T-helper 2 cell (primary cell): ENCODE data around the gene ARHGEF2.
A peak's percentile ranks its signal among the peaks of the same experiment; 100 is the strongest.

Experiments
- DNase-seq, 5 experiments: peaks; one replicate each; pipeline versions ENCODE4 v3.0.0 to v3.0.0-alpha.2; 2012 to 2022

The ARHGEF2 gene

GRCh38 chr1:155971910-155972809 is 6.2 kb downstream of the ARHGEF2 start:
- DNase-seq, result no peak

- no peak for DNase-seq
These were observed 7.7 kb downstream of the ARHGEF2 start for GRCh38 chr1:155970531-155971167.

GRCh38 chr1:155969377-155969791 is 9.0 kb downstream of the ARHGEF2 start:
- no peak for DNase-seq

- DNase-seq, result no peak
These were observed 9.7 kb downstream of the ARHGEF2 start for GRCh38 chr1:155968670-155969069.

- DNase-seq, result no peak
These were observed 10.3 kb downstream of the ARHGEF2 start for GRCh38 chr1:155968051-155968400.

GRCh38 chr1:155967341-155968050 is 10.9 kb downstream of the ARHGEF2 start:
- peak in 1 of 5 experiments; percentile 55 for DNase-seq

GRCh38 chr1:155966750-155967149 is 11.6 kb downstream of the ARHGEF2 start:
- DNase-seq, result no peak

GRCh38 chr1:155966135-155966534 is 12.2 kb downstream of the ARHGEF2 start:
- no peak for DNase-seq

- DNase-seq, result no peak
These were observed 14.2 kb downstream of the ARHGEF2 start for GRCh38 chr1:155964193-155964592.

GRCh38 chr1:155962599-155963211 is 15.6 kb downstream of the ARHGEF2 start:
- no peak for DNase-seq

- no peak for DNase-seq
These were observed 16.4 kb downstream of the ARHGEF2 start for GRCh38 chr1:155961937-155962336.

- DNase-seq, result no peak
These were observed 18.1 kb downstream of the ARHGEF2 start for GRCh38 chr1:155960081-155960745.

GRCh38 chr1:155957411-155957915 is 20.9 kb downstream of the ARHGEF2 start:
- DNase-seq, result no peak

- no peak for DNase-seq
These were observed 23.7 kb downstream of the ARHGEF2 start for GRCh38 chr1:155954645-155955044.

GRCh38 chr1:155952505-155952890 is 25.8 kb downstream of the ARHGEF2 start:
- no peak for DNase-seq

- no peak for DNase-seq
These were observed 26.4 kb downstream of the ARHGEF2 start for GRCh38 chr1:155951753-155952504.

- no peak for DNase-seq
These were observed 27.5 kb downstream of the ARHGEF2 start for GRCh38 chr1:155950829-155951228.

GRCh38 chr1:155947741-155948140 is 30.6 kb downstream of the ARHGEF2 start:
- DNase-seq, result no peak

- DNase-seq, result no peak
These were observed 31.1 kb downstream of the ARHGEF2 start for GRCh38 chr1:155947292-155947691.

- DNase-seq, result no peak
These were observed 31.6 kb downstream of the ARHGEF2 start for GRCh38 chr1:155946633-155947219.

- DNase-seq, result no peak
These were observed 33.9 kb downstream of the ARHGEF2 start for GRCh38 chr1:155944444-155944799.
